Retinal pigment epithelial cell (primary cell): ENCODE measurements around the gene ANKRD63.

ENCODE experiments used
- DNase-seq: peaks from one replicate; pipeline ENCODE4 v3.0.0-alpha.2; 2010; ENCODE audit warnings: low read depth
- H3K4me3 ChIP-seq: 2 replicates; pipeline ENCODE4 v1.5.1; 2011; ENCODE audit warnings: mild to moderate bottlenecking, low read length, control low read depth, moderate library complexity
- CTCF ChIP-seq: conservative IDR thresholded peaks from 2 replicates; pipeline ENCODE4 v1.5.1; 2011; ENCODE audit warnings: low read depth, low read length, control low read depth, inconsistent platforms

The ANKRD63 gene

GRCh38 chr15:40328751-40329150 lies 45.9 kb upstream of the ANKRD63 start:
- no peak for DNase-seq
- no peak overlapping the region for H3K4me3 ChIP-seq
- TF ChIP-seq CTCF: no peak

DNA sequence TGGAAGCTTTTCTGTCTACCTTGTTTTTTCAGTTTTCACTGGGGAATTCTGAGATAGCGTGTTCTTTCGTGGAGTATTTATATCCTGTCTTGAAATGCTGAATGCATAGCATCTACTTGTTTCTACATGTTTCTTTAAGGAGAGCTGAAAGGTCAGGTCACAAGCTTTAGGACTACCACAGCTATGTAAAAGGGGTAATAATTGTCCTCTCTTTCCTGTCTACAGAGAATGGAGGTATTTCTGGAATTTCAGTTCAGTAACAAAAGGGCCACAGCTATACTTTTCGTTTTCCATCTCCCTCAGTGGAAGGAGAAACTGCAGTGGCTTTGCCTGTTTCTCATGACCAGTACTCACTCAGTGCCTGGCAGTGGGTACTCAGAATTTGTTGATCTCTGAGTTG lies 45.3 kb upstream of the ANKRD63 start:
- no peak for TF ChIP-seq CTCF
- no peak overlapping the region for H3K4me3 ChIP-seq
- DNase-seq: no peak

DNA sequence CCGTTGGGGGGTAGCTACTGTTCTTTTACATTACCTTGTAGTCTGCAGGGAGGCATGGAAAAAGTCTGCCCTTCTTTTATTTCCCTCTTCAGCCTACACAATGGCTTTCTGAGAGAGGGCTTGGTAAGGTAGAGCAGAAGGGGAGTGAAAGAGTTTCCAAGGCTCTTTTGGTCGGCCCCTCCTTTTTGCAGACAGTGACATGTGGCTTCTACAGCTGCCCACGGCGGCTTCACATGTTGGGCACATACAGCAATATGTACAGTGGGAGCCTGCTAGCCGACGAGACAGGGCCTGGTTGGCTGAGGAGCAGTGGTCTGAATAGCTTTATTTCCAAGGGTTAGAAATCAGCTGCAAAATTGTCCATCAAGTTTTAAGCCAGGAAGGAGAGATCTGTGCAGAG lies 44.6 kb upstream of the ANKRD63 start:
- TF ChIP-seq CTCF: no peak
- H3K4me3 ChIP-seq: no peak overlapping the region
- DNase-seq: no peak

GRCh38 chr15:40325700-40326099 lies 42.8 kb upstream of the ANKRD63 start:
- no peak for TF ChIP-seq CTCF
- no peak for DNase-seq
- H3K4me3 ChIP-seq: peak overlapping the region; percentile 58

- DNase-seq: no peak
- H3K4me3 ChIP-seq: peak overlapping the region; percentile 58
- no peak for TF ChIP-seq CTCF
Measured at GRCh38 chr15:40325188-40325587, 42.3 kb upstream of the ANKRD63 start.

DNA sequence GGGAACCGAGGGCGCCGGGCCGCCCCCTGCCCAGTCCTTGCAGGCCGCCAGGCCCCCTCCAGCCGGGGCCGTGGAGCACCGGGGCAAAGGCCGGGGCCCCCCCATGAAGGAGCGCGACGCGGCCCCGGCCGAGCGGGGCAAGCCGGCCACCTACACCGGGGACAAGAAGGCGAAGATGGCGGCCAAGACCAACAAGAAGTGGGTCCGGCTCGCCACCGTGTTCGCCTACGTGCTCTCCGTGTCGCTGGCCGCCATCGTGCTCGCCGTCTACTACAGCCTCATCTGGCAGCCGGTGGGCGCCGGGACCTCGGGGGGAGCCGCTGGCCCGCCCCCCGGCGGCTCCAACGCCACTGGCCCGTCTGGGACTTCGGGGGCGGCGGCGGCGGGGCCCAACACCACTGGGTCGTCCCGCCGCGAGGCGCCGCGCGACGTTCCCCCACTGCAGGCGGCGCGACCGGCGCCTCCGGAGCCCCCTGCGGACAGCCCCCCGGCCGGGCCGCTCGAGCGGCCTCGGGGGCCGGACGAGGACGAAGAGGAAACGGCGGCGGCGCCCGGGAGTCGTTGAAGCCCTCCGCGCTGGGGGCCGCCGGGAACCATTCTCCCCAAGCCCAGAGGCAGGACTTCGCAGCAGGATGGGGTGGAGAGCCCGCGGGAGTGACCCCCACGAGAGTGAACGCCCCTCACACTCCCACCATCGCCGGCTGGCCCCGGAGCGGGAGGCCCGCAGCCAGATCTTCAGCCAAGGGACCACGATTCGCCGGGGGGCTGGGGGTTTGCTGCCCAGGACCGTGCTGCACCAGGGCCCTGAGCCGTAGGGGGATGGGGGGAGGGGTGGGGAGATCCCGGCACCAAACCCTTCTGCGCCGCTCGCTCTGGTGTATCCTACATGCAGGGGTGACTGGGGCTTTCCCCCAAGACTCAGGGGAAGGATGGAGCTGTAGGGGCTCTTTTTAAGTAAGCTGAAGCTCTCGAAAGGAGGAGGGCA lies 41.4 kb upstream of the ANKRD63 start:
- TF ChIP-seq CTCF: no peak
- no peak for DNase-seq

More for the DNA sequence above, 41.4 kb upstream of the ANKRD63 start:
- H3K4me3 ChIP-seq: peak overlapping the region; percentile 58
